GOT3 (cell line): Measurements from ENCODE around the gene FBRSL1.

ENCODE experiments used
- DNase-seq: peaks from one replicate; lab custom pipeline; 2025; ENCODE audit warnings: mixed read lengths; lab: John Stamatoyannopoulos, UW

Gene FBRSL1

DNA sequence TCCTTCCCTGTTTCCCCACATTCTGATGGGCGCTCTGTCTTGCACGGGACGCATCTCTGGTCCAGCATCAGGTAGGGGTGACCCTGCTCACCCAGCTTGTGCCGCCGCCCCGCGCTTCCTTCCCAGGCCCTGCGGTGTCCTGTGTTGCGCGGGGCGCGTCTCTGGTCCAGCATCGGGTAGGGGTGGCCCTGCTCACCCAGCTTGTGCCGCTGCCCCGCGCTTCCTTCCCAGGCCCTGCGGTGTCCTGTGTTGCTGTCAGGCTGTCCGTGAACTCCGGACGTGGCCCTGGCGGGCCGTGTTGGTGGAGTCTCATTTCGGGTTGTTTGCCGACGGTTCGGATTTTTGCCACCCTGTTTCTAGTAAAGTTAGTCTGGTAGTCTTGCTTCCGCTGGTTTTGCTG lies 6.8 kb downstream of the FBRSL1 start:
- no peak for DNase-seq

GRCh38 chr12:132497514-132498405 lies 7.8 kb downstream of the FBRSL1 start:
- DNase-seq, result no peak

DNA sequence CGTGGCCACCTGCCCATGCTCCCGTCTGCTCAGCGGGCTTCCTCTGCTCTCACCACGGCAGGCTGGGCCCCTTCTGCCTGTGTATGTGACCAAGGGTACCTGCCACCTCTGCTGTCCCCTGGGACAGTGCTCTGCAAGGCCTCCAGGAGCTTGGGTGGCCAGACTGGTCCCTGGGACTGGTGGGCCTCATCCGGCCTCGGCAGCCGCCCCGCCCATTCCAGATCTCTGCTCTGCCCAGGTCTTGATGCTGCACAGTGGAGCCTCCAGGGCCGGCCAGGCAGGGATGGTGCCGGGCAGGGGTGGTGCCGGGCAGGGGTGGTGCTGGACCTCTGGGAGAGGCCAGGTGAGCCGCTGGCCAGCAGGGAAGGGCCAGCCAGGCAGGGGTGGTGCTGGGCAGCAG lies 9.0 kb downstream of the FBRSL1 start:
- no peak for DNase-seq

DNA sequence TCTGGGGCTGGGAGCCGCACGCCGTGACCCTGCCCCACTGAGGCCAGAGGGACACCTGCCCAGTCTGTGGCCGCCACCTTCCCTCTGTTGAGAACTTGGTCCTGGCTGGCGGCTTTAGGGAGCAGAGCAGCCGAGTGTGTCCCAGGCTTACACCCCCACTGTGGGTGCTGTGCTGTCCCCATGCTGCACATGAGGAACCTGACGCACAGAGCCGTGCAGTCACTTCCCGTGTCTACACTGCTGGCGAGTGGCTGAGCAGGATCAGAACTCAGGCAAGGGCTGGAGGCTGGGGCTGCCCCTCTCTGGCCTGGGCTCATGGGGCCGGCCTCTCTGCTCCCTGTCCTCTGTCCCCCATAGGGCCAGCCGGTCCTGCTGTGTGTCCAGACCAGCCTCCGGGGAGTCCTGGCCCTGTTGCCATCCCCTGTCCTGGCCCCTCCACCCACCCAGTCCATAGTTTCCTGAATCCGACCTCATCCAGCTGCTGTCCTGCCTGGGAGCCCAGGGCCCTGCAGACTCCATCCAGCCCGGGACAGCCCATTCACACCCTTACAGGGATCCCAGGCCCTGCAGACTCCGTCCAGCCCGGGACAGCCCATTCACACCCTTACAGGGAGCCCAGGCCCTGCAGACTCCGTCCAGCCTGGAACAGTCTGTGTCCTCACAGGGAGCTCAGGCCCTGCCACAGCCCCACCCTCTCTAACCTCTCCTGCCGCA lies 10.3 kb downstream of the FBRSL1 start:
- no peak for DNase-seq

GRCh38 chr12:132500856-132501180 lies 10.9 kb downstream of the FBRSL1 start:
- no peak for DNase-seq

DNA sequence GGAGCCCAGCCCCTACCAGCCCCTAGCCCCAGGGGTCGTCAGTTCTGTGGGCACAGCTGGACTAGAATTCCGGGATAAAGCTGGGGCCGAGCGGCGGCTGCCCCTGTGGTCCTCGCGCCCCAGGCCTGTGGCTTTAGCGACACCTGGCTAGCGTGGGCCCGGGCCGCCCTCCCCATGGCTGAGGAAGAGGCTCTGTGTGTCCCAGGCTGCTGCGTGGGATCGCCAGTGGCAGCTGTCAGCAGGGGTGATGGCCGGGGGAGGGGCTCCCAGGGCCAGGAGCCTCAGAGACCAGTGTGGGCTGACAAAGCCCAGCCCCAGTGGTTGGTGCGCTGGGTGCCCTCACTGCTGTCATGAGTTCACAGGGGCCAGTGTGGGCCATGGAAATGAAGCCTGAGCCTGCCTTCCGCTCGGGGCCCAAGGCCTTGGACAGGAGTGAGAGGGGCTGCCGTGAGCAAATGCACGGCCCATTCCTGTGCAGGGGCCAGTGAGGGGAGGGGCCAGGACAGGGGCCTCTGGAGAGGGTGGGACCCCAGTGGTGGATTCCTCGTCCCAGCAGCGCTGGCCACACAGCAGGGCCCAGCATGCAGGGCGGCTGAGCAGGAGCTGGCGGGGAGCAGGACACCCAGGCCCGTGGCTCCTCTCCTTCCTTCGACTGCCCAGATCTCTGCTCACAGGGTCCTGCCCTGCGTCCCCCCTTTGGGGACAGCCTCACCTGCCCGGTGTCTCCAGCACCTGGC lies 11.4 kb downstream of the FBRSL1 start:
- no peak for DNase-seq

DNA sequence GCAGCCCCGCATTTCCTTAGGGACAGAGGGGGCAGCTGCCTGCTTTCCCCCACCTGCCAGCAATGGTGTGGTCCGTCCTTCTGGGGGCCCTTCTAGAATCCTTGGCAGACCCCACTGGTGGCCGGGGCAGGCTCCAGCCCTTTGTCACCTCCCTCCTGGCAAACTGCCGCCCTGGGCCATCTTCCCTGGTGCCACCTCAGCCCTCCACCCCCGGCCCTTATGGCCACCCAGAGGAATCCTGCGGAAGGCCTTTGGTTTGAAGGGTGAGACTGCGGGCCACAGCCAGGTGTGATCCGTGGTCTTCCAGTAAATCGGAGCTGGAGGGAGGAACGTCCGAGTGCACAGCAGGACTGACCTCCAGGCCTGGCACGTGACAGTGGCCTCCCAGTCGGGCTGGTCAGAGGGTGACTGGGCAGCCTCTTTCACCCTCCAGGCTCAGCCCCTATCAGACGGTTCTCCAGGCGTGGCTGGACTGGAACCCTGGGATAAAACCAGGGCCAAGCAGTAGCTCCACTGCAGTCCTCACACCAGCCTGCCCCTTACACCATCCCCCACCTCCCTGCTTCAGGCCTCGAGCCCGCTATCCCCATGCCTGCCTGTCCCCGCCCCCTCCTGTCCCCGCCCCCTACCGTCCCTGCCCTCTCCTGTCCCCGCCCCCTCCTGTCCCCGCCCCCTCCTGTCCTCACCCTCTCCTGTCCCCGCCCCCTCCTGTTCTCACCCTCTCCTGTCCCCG lies 12.4 kb downstream of the FBRSL1 start:
- DNase-seq, result no peak

DNA sequence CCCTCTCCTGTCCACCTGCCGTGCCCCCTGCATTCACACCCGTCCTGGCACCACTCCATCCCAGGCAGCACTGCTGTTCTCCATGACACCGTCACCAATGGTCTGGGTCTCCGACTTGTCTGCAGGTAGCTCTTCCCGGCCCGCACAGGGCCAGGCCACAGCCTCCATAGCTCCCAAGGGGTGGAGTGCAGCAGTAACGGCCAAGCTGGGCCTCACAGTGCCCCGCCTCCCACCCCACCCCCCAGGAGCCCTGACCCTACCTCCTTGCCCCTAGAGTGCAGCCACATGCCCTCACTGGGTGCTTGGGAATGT lies 12.9 kb downstream of the FBRSL1 start:
- no peak for DNase-seq

GRCh38 chr12:132503618-132504204 lies 13.8 kb downstream of the FBRSL1 start:
- DNase-seq, result no peak

DNA sequence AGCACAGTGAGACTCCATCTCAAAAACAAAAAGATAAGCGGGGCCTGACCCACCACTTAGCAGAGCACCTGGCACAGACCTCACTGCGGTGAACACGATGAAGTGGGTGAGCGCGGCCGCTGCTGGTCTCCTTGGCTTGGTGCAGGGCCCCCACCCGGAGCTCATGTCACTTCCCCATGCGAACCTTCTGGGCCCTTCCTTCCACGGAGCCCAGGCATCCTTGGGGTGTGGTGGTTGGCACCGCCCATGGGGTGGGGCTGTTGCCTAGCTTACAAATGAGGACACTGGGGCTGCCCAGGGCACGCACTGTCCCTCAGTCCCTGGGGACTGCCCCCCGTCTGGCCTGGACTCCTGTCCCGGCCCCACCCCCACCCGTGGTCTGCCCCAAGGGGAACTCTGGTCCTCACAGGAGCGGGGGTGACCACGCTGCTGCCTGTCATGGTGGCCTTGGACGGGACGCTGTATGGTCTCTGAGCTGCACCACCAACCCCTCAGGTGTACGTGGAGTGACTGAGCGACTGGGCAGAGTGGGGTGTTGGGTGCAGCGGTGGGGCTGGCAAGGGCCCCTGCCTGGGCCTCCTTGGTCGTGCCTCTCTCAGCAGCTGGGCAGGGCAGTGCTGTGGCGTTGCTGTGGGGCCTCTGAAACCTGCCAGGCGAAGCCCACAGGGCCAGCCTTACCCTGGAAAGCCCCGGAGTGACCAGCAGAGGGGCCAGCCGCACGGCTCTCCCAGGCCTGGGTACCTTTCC lies 15.3 kb downstream of the FBRSL1 start:
- DNase-seq, result no peak

DNA sequence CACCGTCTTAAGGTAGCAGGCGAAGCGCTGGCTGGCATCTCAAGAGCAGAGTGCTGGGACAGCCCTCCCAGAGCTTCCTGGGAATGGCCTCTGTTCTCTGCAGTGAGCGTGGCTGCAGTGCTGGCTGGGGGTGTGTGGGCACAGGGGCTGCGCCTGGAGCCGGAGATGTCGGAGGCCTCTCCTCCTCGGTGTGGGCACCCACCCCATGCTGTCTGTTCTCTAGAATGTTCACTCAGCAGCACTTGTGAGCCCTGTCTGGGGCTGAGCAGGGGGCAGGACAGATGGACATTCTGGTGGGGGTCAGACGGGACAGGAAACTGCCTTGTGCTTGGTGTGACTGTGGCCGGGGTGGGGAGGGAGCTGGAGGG lies 15.9 kb downstream of the FBRSL1 start:
- no peak for DNase-seq

DNA sequence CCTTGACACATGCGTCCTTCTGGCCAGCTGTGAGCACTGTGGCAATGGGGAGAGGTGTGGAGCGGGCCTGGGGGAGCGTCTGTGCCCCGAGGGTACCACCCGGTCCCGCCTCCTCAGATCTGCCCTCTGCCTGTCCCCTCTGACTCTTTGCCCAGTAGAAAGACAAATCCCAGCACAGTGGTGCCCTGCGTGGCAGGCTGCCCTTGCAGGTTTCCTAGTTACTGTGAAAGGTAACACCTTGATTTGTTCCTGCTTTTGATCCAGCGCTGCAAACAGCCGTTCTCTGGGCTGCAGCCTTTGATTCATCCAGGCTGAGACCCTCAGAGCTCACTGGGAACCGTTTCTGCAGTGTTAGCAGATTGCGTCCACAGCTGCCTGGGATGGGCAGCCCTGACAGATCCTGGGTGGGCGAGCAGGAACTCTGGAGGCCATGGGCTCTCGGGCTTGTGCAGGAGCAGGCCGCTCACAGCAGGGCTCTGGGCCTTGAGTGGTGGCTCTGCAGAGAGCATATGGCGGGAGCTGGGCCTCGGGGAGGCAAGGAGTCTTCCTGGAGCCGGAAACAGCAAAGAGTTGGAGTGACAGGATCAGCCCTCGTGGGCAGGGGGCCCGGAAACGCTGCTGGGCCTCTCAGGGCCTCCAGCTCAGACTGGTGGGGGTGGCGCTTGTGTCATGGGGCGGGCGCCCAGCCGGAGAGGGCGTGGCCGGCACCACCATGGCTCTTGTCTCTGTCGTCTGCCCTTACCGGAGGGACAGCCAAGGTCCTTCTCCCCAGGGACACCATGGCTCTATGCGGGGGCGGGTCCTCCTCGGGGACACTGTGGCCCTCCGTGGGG lies 16.6 kb downstream of the FBRSL1 start:
- DNase-seq, result no peak

- DNase-seq, result no peak
Measured at GRCh38 chr12:132507161-132507538, 17.2 kb downstream of the FBRSL1 start.

DNA sequence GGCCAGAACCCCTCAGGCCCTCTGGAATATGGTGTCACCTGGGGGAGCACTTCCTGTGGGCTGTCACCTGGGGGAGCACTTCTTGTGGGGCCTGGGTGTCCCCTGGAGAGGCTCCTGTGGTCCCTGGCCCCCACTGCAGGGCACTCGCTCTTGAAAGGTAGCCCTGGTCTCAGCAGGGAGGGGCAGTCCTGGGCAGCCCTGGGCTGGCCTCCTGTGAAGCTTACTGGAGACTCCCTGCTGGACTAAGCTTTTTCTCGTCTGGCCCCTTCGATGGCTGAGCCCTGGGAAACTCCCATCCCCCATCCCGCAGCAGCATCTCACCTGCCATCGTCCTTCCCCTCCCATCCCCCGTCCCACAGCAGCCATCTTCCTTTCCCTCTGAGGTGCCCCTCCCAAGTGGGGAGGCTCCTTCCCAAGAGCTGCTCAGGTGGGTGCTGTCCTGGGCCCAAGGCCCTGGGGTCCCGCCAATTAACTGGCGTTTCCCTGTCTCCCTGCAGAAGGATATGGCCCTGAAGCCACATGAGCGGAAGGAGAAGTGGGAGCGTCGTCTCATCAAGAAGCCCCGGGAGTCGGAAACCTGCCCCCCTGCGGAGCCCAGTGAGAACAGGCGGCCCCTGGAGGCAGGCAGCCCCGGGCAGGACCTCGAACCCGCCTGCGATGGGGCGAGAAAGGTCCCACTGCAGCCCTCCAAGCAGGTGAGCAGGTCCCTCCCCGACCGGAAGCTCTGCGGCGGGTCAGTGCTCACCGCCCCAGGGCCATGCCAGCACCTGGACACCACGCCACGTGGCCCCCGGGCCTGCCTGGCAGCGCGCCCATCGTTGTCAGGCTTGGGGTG lies 17.9 kb downstream of the FBRSL1 start:
- DNase-seq, result no peak

GRCh38 chr12:132508491-132508740 lies 18.5 kb downstream of the FBRSL1 start:
- no peak for DNase-seq

DNA sequence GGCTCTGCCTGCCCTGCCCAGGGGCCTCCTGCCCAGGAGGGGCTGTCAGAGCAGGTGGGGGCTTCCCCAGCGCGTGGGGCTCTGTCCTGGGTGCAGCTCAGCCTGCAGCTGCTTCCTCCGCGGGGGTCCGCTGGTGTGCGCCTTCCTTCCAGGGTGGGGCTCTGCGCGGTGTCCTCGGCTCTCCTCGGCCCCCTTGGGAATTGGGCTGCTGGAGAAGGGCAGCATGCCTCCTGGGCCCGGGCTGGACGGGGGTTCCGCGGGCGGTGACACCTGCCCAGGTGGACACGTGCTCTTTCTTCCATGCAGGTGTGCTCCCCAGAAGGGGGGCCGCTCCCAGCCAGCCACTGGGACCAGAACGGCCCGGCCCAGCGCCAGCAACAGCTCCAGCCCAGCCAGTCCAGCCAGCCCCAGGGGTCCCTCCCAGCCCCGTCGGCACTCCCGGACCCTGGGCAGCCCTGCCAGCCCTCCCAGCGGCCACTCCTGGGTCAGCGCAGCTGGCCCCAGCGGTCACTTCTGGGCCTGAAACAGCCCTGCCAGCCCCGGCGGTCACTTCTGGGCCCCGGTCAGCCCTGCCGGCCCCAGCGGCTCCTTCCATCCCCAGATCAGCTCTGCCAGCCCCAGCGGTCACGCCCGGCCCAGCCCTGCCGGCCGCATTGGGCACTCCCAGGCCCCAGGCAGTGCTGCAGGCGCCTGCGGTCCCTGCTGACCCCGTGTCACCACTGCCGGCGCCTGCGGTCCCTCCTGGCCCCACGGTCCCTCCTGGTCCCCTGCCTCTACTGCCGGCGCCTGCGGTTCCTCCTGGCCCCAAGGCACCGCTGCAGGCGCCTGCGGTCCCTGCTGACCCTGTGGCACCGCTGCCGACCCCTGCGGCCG lies 19.1 kb downstream of the FBRSL1 start:
- DNase-seq, result peak; percentile 17

DNA sequence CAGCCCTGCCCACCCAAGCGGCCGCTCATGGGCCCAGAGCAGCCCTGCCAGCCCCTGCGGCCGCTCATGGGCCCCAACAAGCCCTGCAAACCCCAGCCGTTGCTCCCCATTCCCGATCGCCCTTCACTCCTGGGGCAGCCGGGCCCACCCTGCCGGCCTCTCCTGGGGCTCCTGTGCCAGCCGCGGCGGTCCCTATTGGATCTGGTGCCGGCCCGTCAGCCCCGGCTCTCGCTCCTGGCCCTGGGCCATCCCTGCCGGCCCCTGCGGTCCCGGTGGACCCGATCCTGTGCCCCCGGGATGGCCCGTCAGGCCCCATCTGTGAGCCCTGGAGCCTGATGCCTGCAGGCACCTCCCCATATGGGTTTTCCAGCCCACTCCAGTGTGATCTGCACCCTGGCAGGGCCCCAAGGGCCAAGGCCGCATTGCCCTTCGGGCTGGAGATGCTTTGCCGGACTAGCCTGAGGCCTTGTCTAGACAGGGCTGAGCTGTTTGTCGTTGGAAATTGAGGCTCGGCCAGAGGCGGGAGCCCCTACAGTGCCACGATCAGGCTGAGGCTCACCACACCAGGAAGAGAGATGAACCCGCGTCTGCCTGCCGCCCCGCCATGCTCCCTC lies 20.3 kb downstream of the FBRSL1 start:
- no peak for DNase-seq

DNA sequence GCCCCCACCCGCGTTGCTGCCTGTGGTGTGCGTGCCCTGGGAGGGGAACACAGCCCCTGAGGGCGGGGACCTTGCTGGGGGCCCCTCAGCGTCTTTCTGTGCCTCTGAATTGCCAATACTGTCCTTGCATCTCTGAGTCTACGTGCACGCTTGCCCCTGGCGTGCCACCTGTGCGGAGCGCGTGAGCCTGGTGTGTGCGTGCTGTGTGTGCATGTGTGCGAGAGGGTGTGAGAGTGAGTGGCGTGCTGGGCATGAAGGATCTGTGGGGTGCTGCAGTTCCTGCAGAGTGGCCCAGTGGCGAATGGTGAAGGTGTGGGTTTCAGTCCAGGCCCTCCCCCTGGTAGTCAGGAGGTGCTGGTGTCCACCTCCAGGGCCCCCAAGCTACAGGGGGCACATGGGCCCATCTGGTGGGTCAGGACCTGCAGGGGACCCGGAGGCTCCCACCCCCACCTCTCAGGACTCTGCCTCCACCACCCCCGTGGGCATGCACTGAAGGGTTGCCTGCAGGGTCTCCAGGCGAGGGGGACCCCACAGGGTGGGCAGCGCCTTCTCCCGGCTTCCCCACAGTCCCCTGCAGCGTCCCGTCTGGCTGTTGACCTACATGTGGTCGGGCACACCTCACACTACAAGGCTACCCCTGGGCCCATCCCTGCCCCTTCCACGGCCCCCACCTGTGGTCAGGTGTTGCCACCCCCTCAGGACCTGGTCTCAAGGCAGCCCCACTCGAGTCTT lies 21.0 kb downstream of the FBRSL1 start:
- no peak for DNase-seq
